DOHH2 (cell line): ENCODE measurements around the gene PDZRN3.

Source experiments
- H3F3A ChIP-seq: fragments of 200-600 bp; sonication (generic), shearing (Covaris generic); 2 replicates; pipeline ENCODE4 v1.6.0; 2016; ENCODE audit warnings: antibody characterized with exemption, mild to moderate bottlenecking; ENCODE audit not compliant: control insufficient read depth, insufficient read depth
- H3K27ac ChIP-seq: fragments of 200-600 bp; sonication (generic); 2 replicates; pipeline ENCODE4 v1.5.1; 2014; ENCODE audit warnings: low read depth, mild to moderate bottlenecking, low read length, moderate library complexity
- H3K27me3 ChIP-seq: fragments of 200-600 bp; sonication (generic); 2 replicates; pipeline ENCODE4 v1.6.1; 2014; ENCODE audit warnings: mild to moderate bottlenecking, low read length, mixed read lengths; ENCODE audit not compliant: control insufficient read depth
- H3K36me3 ChIP-seq: fragments of 200-600 bp; sonication (generic); 2 replicates; pipeline ENCODE4 v1.6.1; 2014; ENCODE audit warnings: mild to moderate bottlenecking, low read length, moderate library complexity, mixed read lengths; ENCODE audit not compliant: control insufficient read depth
- H3K4me1 ChIP-seq: fragments of 200-600 bp; sonication (generic); 2 replicates; pipeline ENCODE4 v1.6.1; 2014; ENCODE audit warnings: mild to moderate bottlenecking, low read length, mixed read lengths; ENCODE audit not compliant: control insufficient read depth
- H3K4me2 ChIP-seq: fragments of 200-600 bp; sonication (generic); 2 replicates; pipeline ENCODE4 v1.6.0; 2014; ENCODE audit warnings: mild to moderate bottlenecking, low read length, moderate library complexity
- H3K4me3 ChIP-seq: fragments of 200-600 bp; sonication (generic); 2 replicates; pipeline ENCODE4 v1.5.1; 2014; ENCODE audit warnings: mild to moderate bottlenecking, low read length, mixed read lengths
- H3K79me2 ChIP-seq: fragments of 200-600 bp; sonication (generic); 2 replicates; pipeline ENCODE4 v1.6.1; 2014; ENCODE audit warnings: mild to moderate bottlenecking, low read length, mixed read lengths; ENCODE audit not compliant: control insufficient read depth
- H3K9me2 ChIP-seq: fragments of 200-600 bp; sonication (generic); replicated peaks from 2 replicates; pipeline ENCODE4 v1.6.1; 2014; ENCODE audit warnings: mild to moderate bottlenecking, low read length, mixed read lengths; ENCODE audit not compliant: control insufficient read depth
- H3K9me3 ChIP-seq: fragments of 200-600 bp; sonication (generic); 2 replicates; pipeline ENCODE4 v1.6.1; 2014; ENCODE audit warnings: antibody characterized with exemption, low read length, mixed read lengths; ENCODE audit not compliant: control insufficient read depth, insufficient read depth
- H4K20me1 ChIP-seq: fragments of 200-600 bp; sonication (generic); 2 replicates; pipeline ENCODE4 v1.6.0; 2014; ENCODE audit warnings: low read depth, mild to moderate bottlenecking, antibody characterized with exemption, low read length, moderate library complexity; ENCODE audit not compliant: control insufficient read depth, insufficient read depth
- EZH2phosphoT487 ChIP-seq: fragments of 200-600 bp; sonication (generic); IDR thresholded peaks from 2 replicates; pipeline ENCODE4 v1.6.1; 2017; ENCODE audit warnings: borderline replicate concordance, mild to moderate bottlenecking, antibody characterized with exemption, low read length, moderate library complexity, mixed read lengths
- TF ChIP-seq, protein P1 (sequence below): fragments of 200-600 bp; sonication (generic); IDR thresholded peaks from one replicate; pipeline ENCODE4 v1.5.1; 2014; ENCODE audit warnings: antibody characterized with exemption, mild to moderate bottlenecking, low read depth, low read length; ENCODE audit not compliant: poor library complexity, severe bottlenecking

Gene PDZRN3

DNA sequence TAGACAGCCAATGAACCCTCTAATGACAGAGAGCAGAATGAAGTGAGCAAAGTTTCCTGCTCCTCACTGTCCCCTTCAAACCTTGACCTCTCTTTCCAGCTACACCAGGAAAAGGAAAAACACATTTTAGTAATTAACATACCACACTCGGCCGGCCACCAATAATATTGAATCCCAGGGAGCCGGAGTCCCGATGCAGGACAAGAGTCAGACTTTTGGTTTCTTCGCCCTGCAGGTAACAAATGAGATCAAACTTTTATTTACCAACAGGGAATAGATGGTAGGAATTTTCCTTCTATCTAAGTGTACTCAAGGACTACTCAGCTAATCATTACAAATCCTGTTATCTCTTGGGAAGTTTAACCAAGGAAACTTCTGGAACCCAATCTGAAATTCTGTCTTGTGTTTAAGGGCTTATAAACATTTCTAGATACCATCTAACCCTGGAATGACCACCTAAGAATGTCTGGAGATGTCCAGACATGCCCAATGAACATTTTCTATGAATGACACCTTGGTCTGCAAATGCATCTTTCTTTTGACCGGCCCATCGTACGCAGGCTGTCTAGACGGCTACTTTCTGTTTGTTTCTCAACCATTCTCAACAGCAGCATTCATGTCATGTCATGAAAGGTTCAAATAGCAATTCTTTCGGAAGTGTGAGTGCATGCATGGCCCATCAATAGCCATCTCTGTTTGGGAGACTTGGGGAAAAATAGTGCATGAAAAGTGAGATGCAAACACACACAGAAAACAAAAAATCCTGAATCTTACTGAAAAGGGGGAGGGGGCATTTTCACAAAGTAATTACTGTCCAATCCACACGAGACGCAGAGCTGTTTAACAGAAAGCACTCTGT lies 16.1 kb downstream of the PDZRN3 start:
- H3K9me3 ChIP-seq: no peaks in the 10 kb centered on the region
- no peaks in the 10 kb centered on the region for H3K36me3 ChIP-seq
- no peaks in the 10 kb centered on the region for H3K4me1 ChIP-seq
- no peaks in the 10 kb centered on the region for H3K9me2 ChIP-seq
- H3F3A ChIP-seq: no peaks in the 10 kb centered on the region
- no peaks in the 10 kb centered on the region for H3K27me3 ChIP-seq
- H3K27ac ChIP-seq: no peak overlapping the region
- no peak overlapping the region for H3K4me2 ChIP-seq
- no peak overlapping the region for H3K4me3 ChIP-seq
- TF ChIP-seq, protein P1, sequence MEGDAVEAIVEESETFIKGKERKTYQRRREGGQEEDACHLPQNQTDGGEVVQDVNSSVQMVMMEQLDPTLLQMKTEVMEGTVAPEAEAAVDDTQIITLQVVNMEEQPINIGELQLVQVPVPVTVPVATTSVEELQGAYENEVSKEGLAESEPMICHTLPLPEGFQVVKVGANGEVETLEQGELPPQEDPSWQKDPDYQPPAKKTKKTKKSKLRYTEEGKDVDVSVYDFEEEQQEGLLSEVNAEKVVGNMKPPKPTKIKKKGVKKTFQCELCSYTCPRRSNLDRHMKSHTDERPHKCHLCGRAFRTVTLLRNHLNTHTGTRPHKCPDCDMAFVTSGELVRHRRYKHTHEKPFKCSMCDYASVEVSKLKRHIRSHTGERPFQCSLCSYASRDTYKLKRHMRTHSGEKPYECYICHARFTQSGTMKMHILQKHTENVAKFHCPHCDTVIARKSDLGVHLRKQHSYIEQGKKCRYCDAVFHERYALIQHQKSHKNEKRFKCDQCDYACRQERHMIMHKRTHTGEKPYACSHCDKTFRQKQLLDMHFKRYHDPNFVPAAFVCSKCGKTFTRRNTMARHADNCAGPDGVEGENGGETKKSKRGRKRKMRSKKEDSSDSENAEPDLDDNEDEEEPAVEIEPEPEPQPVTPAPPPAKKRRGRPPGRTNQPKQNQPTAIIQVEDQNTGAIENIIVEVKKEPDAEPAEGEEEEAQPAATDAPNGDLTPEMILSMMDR: no peak
- TF ChIP-seq EZH2phosphoT487: no peak
- H4K20me1 ChIP-seq: no peaks in the 10 kb centered on the region
- H3K79me2 ChIP-seq: no peaks in the 10 kb centered on the region

DNA sequence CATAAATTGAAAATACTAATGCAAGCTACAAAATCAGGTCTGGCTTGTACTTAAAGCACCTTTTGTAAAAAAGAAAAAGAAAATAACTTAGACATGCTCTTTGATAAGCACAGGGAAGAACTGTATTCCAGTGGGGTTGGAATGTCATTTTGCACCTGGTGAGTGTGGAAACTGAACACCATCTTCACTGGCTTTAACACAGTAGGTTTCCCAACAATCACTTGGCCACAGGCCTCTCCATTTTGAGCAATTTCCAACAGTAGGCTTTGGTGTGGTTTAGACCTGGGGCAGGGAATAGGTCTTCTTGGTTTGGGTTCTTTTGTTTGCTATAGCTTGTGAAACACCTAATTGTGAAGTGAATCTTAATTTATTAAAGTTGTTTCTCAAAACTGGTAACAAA lies 18.9 kb downstream of the PDZRN3 start:
- Histone ChIP-seq H3K4me2 (no peak overlapping the region), H3K4me3 (no peak overlapping the region), H3K36me3 (no peaks in the 10 kb centered on the region), H3K27ac (no peak overlapping the region), H3K4me1 (no peaks in the 10 kb centered on the region), H3F3A (no peaks in the 10 kb centered on the region), H4K20me1 (no peaks in the 10 kb centered on the region), H3K9me3 (no peaks in the 10 kb centered on the region), H3K27me3 (no peaks in the 10 kb centered on the region), H3K9me2 (no peaks in the 10 kb centered on the region), H3K79me2 (no peaks in the 10 kb centered on the region)
- TF ChIP-seq, protein P1: no peak
- TF ChIP-seq EZH2phosphoT487: no peak

GRCh38 chr3:73605412-73605811 lies 19.3 kb downstream of the PDZRN3 start:
- Histone ChIP-seq H3K79me2 (no peaks in the 10 kb centered on the region), H3K36me3 (no peaks in the 10 kb centered on the region), H3K27ac (no peak overlapping the region), H3F3A (no peaks in the 10 kb centered on the region), H4K20me1 (no peaks in the 10 kb centered on the region), H3K4me2 (no peak overlapping the region), H3K4me3 (no peak overlapping the region), H3K4me1 (no peaks in the 10 kb centered on the region), H3K27me3 (no peaks in the 10 kb centered on the region), H3K9me3 (no peaks in the 10 kb centered on the region), H3K9me2 (no peaks in the 10 kb centered on the region)
- TF ChIP-seq, protein P1: no peak
